ENCODE data around the gene NMT1.

Gene NMT1

GRCh38 chr17:45139533-45139920 lies 78.4 kb downstream of the NMT1 start:
- Histone ChIP-seq H3K9me2 (replicated peaks; ENCODE audit: control insufficient read depth, low read length) (no peaks in the 10 kb centered on the region), H3K27me3 (ENCODE audit: control insufficient read depth, low read length) (peaks cover 18% of the 10 kb centered on the region), H3K4me1 (ENCODE audit: control insufficient read depth, low read length) (peaks cover 23% of the 10 kb centered on the region), H3F3A (ENCODE audit: control insufficient read depth, insufficient read depth) (peaks cover 6% of the 10 kb centered on the region; the same call in 1 of the 2 replicates), H3K4me3 (ENCODE audit: low read length) (no peak overlapping the region), H3K4me2 (ENCODE audit: low read length) (no peak overlapping the region), H3K79me2 (ENCODE audit: control insufficient read depth, low read length) (no peaks in the 10 kb centered on the region), H3K9me3 (ENCODE audit: control insufficient read depth, insufficient read depth, low read length) (no peaks in the 10 kb centered on the region), H3K27ac (ENCODE audit: low read depth, low read length) (no peak overlapping the region), H3K36me3 (ENCODE audit: control insufficient read depth, low read length) (no peaks in the 10 kb centered on the region), H4K20me1 (ENCODE audit: control insufficient read depth, insufficient read depth, low read depth, low read length) (no peaks in the 10 kb centered on the region)
- no peak for TF ChIP-seq CTCF (IDR thresholded peaks at IDR 0.05; ENCODE audit: low read depth, low read length, poor library complexity, severe bottlenecking)
- no peak for TF ChIP-seq EZH2phosphoT487 (IDR thresholded peaks at IDR 0.05; ENCODE audit: borderline replicate concordance, low read length)

GRCh38 chr17:45143094-45143670 lies 82.1 kb downstream of the NMT1 start:
- H3K4me3 ChIP-seq (ENCODE audit: low read length) = 0 out of 2 replicates have a peak overlapping the region, but pooled peaks have one; percentile 21

GRCh38 chr17:45143767-45144198 lies 82.7 kb downstream of the NMT1 start:
- Histone ChIP-seq H3K79me2 (ENCODE audit: control insufficient read depth, low read length) (peaks cover 3% of the 10 kb centered on the region; the same call in 1 of the 2 replicates), H3K9me2 (replicated peaks; ENCODE audit: control insufficient read depth, low read length) (no peaks in the 10 kb centered on the region), H3K9me3 (ENCODE audit: control insufficient read depth, insufficient read depth, low read length) (no peaks in the 10 kb centered on the region), H3K27ac (ENCODE audit: low read depth, low read length) (no peak overlapping the region), H3K4me3 (ENCODE audit: low read length) (peak overlapping the region; percentile 21), H3K4me2 (ENCODE audit: low read length) (peak overlapping the region; percentile 48), H3F3A (ENCODE audit: control insufficient read depth, insufficient read depth) (peaks cover 6% of the 10 kb centered on the region; the same call in 1 of the 2 replicates), H3K4me1 (ENCODE audit: control insufficient read depth, low read length) (peaks cover 24% of the 10 kb centered on the region), H3K27me3 (ENCODE audit: control insufficient read depth, low read length) (peaks cover 31% of the 10 kb centered on the region), H3K36me3 (ENCODE audit: control insufficient read depth, low read length) (no peaks in the 10 kb centered on the region), H4K20me1 (ENCODE audit: control insufficient read depth, insufficient read depth, low read depth, low read length) (no peaks in the 10 kb centered on the region)
- TF ChIP-seq CTCF (IDR thresholded peaks at IDR 0.05; ENCODE audit: low read depth, low read length, poor library complexity, severe bottlenecking) = no peak
- no peak for TF ChIP-seq EZH2phosphoT487 (IDR thresholded peaks at IDR 0.05; ENCODE audit: borderline replicate concordance, low read length)

More at GRCh38 chr17:45143094-45143670, 82.1 kb downstream of the NMT1 start:
- Histone ChIP-seq H3K9me3 (ENCODE audit: control insufficient read depth, insufficient read depth, low read length) (no peaks in the 10 kb centered on the region), H3K9me2 (replicated peaks; ENCODE audit: control insufficient read depth, low read length) (no peaks in the 10 kb centered on the region), H3K4me1 (ENCODE audit: control insufficient read depth, low read length) (peaks cover 23% of the 10 kb centered on the region), H3F3A (ENCODE audit: control insufficient read depth, insufficient read depth) (peaks cover 6% of the 10 kb centered on the region; the same call in 1 of the 2 replicates), H3K36me3 (ENCODE audit: control insufficient read depth, low read length) (no peaks in the 10 kb centered on the region), H3K79me2 (ENCODE audit: control insufficient read depth, low read length) (0 out of 2 replicates have a peak, but pooled peaks cover 2% of the 10 kb centered on the region), H3K27me3 (ENCODE audit: control insufficient read depth, low read length) (peaks cover 31% of the 10 kb centered on the region), H4K20me1 (ENCODE audit: control insufficient read depth, insufficient read depth, low read depth, low read length) (no peaks in the 10 kb centered on the region), H3K27ac (ENCODE audit: low read depth, low read length) (no peak overlapping the region), H3K4me2 (ENCODE audit: low read length) (no peak overlapping the region)
- TF ChIP-seq EZH2phosphoT487 (IDR thresholded peaks at IDR 0.05; ENCODE audit: borderline replicate concordance, low read length) (no peak), CTCF (IDR thresholded peaks at IDR 0.05; ENCODE audit: low read depth, low read length, poor library complexity, severe bottlenecking) (no peak)

Measured in DOHH2 (cell line).